Iris pigment epithelial cell (primary cell): ENCODE results near the gene MYO3A.
A peak's percentile ranks its signal among the peaks of the same experiment; 100 is the strongest.

ENCODE experiments used
- DNase-seq: peaks from one replicate; pipeline ENCODE4 v3.0.0-alpha.2; 2011; ENCODE audit warnings: low read depth

The MYO3A gene, protein sequence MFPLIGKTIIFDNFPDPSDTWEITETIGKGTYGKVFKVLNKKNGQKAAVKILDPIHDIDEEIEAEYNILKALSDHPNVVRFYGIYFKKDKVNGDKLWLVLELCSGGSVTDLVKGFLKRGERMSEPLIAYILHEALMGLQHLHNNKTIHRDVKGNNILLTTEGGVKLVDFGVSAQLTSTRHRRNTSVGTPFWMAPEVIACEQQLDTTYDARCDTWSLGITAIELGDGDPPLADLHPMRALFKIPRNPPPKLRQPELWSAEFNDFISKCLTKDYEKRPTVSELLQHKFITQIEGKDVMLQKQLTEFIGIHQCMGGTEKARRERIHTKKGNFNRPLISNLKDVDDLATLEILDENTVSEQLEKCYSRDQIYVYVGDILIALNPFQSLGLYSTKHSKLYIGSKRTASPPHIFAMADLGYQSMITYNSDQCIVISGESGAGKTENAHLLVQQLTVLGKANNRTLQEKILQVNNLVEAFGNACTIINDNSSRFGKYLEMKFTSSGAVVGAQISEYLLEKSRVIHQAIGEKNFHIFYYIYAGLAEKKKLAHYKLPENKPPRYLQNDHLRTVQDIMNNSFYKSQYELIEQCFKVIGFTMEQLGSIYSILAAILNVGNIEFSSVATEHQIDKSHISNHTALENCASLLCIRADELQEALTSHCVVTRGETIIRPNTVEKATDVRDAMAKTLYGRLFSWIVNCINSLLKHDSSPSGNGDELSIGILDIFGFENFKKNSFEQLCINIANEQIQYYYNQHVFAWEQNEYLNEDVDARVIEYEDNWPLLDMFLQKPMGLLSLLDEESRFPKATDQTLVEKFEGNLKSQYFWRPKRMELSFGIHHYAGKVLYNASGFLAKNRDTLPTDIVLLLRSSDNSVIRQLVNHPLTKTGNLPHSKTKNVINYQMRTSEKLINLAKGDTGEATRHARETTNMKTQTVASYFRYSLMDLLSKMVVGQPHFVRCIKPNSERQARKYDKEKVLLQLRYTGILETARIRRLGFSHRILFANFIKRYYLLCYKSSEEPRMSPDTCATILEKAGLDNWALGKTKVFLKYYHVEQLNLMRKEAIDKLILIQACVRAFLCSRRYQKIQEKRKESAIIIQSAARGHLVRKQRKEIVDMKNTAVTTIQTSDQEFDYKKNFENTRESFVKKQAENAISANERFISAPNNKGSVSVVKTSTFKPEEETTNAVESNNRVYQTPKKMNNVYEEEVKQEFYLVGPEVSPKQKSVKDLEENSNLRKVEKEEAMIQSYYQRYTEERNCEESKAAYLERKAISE (N-terminal part only)

GRCh38 chr10:25933653-25934608, at the start of gene MYO3A:
Gene MYO3A, plus strand, starts transcription at chr10:25934229. Its CDS starts 17,882 bp downstream, at chr10:25952111.
- DNase-seq, result no peak

- no peak for DNase-seq
Measured at GRCh38 chr10:25888627-25889026, 45.4 kb upstream of the MYO3A start.

GRCh38 chr10:25890995-25891394, 43.0 kb upstream of the MYO3A start:
- no peak for DNase-seq

GRCh38 chr10:25895856-25896255, 38.2 kb upstream of the MYO3A start:
- no peak for DNase-seq

GRCh38 chr10:25896421-25896820, 37.6 kb upstream of the MYO3A start:
- DNase-seq, result no peak

GRCh38 chr10:25899304-25899703, 34.7 kb upstream of the MYO3A start:
- DNase-seq, result no peak

- no peak for DNase-seq
Measured at GRCh38 chr10:25901199-25901598, 32.8 kb upstream of the MYO3A start.

GRCh38 chr10:25902002-25902401, 32.0 kb upstream of the MYO3A start:
- no peak for DNase-seq

GRCh38 chr10:25907261-25907660, 26.8 kb upstream of the MYO3A start:
- DNase-seq, result no peak

DNA sequence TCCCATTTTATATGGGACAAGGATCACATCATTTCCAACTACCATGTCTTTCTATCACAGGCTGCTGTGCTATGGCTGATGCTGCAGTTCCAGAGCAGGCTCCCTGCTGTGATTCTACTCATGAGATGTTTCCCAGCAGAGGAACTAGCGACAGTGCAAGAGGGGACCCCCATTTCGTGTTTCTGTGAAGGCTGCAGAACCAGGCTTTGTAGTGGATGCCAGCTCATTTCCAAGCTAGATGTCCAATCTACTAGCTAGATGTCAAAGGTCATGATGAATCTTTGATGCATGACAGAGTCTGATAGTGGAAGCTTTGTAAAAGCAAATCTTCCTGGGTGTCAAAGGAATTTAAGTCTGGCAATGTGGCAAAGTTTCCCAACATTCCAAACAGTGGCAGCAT, 21.2 kb upstream of the MYO3A start:
- no peak for DNase-seq

DNA sequence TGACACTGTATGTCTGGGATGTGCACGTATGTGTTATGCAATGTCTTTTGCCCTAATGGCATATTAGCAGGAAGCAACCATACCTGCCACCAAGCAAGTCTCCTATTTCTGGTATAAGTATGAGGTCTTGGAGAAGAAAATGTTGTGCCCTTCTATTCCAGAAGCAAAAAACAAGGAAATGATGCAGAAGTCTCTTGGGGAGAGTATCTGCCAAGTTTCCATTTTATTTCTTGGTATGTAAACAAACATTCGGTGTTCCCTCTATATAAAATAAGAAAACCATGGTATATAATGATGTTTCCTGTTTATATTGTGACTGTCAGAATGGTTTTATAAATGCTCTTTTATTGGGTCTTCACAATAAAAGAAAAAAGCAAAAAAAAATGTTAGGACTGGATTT, 19.3 kb upstream of the MYO3A start:
- no peak for DNase-seq

DNA sequence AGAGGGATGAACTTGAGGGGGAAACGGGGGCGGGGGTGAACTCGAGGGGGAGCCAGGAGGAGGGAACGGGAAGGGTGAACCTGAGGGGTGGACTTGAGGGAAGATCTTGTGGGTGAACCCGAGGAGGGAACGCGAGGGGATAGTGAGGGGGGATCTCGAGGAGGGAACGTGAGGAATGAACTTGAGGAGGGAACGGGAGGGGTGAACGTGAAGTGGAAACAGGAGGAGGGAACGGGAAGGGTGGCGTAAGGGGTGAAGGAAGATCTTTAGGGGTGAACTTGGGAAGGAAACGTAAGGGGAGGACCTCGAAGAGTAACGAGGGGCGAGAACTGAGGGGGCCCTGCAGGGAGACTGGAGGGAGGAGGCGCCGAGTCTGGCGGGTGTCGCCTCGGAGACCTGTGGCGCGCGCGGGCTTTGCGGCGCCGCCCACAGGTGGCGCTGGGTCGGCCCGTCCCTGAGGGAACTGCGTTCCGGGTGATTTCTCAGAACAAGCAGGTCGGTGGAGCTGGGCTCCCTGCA, 651 bp downstream of the MYO3A start:
- no peak for DNase-seq

DNA sequence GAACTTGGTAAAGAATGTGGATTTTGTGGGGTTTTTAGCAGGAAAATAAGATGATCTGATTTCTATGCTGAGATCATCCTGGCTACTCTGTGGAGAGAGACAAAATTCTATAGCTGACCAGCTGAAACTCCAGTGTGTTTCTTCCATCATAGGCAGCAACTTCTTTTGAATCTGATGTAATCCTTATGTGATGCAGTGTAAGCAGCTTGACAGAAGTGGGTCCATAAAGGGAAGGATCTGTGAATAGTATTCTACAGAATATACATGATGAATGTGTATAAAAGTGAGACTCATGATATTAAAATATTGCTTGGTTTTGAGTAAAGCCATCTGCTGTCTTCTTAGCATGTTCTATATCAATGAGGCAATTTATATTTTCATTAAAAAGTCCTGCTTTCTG, 4.4 kb downstream of the MYO3A start:
- no peak for DNase-seq

DNA sequence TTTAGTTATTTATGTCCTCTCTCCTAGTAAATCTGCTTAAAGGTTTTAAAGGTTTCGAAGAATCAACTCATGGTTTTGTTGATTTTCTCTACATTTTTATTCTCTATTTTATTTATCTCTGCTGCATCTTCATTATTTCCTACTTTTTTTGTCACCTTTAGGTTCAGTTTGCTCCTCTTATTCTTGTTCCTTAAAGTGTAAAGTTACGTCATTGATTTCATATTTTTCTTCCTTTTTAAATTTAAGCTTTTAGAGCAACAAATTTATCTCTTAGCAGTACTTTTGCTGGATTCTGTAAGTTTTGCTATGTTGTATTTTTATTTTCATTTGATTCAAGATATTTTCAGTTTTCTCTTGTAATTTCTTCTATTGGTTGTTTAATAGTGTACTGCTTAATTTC, 10.7 kb downstream of the MYO3A start:
- DNase-seq, result no peak

- DNase-seq, result no peak
Measured at GRCh38 chr10:25952857-25953256, 18.8 kb downstream of the MYO3A start.

DNA sequence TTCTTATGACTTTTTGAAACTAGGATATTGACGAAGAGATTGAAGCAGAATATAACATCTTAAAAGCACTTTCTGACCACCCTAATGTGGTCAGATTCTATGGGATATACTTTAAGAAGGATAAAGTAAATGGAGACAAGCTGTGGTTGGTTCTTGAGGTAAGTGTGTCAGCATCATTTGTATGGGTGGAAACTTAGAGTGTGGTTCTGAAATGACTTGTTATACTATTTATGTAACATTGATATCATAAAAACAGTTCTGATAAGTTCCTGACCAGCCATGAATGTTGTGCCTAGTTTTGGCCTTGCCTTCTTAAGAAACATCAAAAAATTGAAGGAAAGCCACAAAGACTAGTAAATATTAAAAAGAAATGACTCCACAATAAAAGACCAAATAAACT, 20.8 kb downstream of the MYO3A start:
- no peak for DNase-seq

DNA sequence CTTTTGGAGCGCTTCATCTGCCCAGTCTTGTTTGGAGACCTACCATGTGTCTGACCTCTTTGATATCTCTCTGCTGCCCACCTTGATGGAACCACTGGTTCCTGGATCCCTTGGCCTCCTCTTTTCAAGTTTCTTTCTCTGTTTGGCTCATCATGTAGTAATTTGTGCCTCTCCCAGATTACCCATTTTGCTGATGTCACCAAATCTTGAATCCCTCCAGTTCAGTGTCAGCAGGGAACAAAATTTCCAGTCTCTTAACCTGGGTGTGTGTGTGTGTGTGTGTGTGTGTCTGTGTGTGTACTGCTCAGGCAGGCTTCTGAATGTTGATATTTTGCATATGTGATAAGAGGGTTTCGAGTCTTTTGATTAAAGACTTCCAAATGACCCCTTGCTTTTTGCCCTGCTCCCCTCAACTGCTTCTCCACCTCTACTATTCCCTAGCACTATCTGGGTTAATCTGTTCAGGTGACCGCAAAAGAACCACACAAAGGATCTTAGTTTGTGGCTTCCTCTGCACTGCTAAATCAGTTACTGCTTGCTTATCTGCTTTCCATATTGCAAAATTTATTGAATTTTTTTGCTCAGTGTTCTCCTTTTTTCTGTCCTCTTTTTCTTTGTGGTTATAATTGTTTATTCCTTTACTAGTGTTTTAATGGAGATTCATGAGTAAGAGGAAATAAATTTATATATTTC, 25.7 kb downstream of the MYO3A start:
- DNase-seq, result no peak

DNA sequence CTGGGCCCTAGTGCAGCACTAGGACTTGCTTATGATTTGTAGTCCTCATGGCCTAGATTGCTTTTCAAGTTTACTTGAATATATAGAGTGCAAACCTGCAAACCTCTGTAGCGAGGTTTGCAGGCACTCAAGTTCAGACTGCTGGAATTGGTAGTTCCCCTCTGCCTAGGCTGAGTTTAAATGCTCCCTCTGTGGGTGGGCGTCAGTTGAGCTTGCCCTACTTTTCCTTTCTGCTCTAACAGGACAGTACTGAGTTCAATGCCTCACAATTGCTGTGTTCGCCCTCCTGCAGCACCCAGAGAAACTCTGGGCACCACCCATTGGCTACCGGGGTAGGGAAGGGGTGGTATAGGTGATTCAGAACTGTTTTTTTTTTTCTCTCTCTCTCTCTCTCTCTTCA, 31.6 kb downstream of the MYO3A start:
- DNase-seq, result no peak

DNA sequence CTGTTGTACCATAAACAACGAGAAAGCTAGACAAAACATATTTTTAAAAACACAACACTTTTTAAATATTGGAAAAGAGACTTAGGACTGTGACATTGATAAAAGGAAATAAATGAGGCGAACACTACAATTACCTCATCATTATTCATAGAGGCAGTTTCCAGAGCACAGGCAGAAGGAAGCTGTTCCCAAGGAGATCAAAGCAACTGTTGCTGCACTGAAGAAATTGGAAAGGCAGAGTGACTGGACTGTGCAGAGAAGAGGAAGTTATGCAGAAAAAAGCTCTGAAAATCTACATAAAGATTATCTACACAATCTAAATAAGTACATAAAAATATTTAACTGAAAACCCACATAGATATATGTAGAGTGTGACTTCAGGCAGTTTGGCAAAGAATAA, 32.8 kb downstream of the MYO3A start:
- DNase-seq, result peak; percentile 17

GRCh38 chr10:25972631-25973030, 38.6 kb downstream of the MYO3A start:
- DNase-seq, result no peak
